ENCODE results near the gene FBXW2.

FBXW2 gene

DNA sequence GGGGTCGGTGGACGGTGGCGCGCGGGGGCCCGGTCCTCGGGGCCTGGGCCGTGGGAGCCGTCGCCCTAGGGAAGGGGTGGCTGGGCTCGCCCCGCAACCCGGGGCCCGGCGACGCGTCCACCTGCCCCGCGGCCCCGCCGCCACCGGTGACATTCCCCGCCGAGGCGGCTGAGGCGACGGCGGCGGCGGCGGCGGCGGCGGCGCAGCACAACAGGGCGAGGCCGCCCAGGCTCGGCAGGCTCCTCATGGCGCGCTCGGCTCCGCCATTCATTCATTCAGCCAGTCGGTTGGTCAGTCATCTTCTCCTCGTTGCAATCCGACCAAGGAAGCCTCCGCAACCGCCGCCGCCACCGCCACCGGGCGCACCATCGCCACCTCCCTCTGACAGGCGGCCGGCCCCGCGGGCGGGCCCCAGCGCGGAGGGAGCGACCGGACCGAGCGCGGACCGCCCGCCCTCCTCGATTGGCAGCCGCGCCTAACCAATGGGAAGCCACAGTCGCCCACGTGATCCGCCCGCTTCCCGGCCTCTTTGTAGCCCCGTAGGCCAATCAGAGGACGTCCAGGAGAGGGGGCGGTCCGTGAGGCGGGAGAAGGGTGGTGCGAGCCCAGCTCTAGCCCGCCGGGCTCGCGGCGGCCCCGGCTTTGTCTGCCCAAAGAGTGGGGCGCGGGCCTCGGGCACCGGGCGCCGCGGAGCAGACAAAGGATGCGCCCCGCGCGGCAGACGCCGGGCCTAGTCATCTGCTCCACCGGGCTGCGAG lies 78.9 kb downstream of the FBXW2 start, which contains the start of gene MEGF9:
MEGF9 (minus strand) TSS at position 383 of the 758 bp plus-strand sequence; CDS start at position 271, 112 bp downstream.
- TF ChIP-seq, protein P1, sequence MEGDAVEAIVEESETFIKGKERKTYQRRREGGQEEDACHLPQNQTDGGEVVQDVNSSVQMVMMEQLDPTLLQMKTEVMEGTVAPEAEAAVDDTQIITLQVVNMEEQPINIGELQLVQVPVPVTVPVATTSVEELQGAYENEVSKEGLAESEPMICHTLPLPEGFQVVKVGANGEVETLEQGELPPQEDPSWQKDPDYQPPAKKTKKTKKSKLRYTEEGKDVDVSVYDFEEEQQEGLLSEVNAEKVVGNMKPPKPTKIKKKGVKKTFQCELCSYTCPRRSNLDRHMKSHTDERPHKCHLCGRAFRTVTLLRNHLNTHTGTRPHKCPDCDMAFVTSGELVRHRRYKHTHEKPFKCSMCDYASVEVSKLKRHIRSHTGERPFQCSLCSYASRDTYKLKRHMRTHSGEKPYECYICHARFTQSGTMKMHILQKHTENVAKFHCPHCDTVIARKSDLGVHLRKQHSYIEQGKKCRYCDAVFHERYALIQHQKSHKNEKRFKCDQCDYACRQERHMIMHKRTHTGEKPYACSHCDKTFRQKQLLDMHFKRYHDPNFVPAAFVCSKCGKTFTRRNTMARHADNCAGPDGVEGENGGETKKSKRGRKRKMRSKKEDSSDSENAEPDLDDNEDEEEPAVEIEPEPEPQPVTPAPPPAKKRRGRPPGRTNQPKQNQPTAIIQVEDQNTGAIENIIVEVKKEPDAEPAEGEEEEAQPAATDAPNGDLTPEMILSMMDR (IDR thresholded peaks at IDR 0.05), result peak; percentile 67
- Histone ChIP-seq H3K4me3 (ENCODE audit: low read depth in 1 of 2, low read length in 1 of 2) (peak within 1 kb of the TSS; percentile 87 to 95), H3K9me3 (no peaks in the 10 kb centered on the region), H3K36me3 (peaks cover 9% of the 10 kb centered on the region), H3K27ac (peak within 1 kb of the TSS; percentile 93), H3K27me3 (no peaks in the 10 kb centered on the region), H3K4me1 (ENCODE audit: control insufficient read depth in 1 of 2, insufficient read depth in 1 of 2, low read depth in 1 of 2, low read length in 1 of 2) (peaks cover 40 to 51% of the 10 kb centered on the region in 2 experiments)

DNA sequence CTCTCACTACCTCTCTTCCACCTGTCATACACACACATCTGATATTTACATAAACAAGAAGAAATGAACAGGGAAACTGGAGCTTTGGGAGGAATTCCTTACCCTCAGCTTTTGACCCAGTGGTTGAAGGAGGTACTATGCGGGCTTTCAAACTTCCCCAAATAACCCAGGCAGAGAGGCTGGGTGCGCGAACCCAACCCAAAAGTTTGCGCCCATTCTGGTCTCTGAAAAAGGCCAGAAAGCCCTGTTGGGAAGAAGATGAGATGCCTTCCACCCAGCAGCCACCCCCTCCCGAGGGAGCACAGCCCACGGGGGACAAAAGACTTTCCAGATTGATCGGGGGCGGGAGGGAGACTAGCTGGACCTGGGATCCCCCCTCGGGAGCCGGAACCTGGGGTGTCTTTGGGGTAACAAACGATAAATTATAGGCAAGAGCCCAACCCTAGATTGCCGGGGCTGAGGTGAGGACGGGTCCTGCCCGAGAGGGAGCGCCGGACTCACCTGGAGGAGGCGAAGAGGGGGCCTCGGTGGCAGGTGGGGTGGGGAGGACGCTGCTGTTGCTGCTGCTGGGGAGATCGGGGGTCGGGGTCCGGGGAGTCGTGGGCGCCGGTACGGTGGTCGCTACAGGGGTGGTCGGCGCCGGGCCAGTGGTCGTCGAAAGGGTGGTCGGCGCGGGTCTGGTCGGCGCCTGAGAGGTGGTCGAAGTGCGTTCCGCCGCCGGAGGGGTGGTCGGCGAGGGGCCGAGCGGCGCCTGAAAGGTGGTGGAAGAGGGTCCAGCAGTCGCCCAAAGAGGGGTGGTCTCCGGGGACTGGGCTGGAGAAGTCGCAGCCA lies 79.7 kb downstream of the FBXW2 start:
- Histone ChIP-seq H3K9me3 (no peaks in the 10 kb centered on the region), H3K36me3 (peaks cover 15% of the 10 kb centered on the region), H3K27ac (peak overlapping the region; percentile 93), H3K27me3 (no peaks in the 10 kb centered on the region), H3K4me3 (ENCODE audit: low read depth in 1 of 2, low read length in 1 of 2) (peak overlapping the region; percentile 87 to 95), H3K4me1 (ENCODE audit: control insufficient read depth in 1 of 2, insufficient read depth in 1 of 2, low read depth in 1 of 2, low read length in 1 of 2) (peaks cover 48 to 59% of the 10 kb centered on the region in 2 experiments)
- TF ChIP-seq, protein P1 (IDR thresholded peaks at IDR 0.05), result peak; percentile 71

DNA sequence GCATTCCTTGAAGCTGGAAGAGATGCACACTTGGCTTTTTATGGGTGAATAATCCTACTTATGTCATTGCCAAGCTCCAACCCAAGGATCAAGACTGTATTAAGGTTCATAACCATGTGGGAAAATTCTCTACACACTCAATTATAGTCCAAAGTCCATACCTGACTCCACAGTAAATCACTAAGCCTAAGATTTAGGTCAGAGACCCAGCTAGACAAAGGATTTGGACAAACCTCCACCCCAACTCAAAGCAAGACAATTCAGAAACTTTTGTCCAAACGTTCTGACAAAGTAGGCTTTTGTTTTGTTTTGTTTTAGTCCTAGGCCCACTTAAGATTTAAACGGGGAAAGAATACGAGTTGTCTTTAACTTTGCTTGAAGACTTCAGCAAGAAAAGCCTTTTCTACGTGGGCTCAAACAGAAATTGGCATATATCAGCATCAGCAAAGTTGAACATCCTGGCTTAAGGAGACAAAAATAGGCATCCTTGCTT lies 80.6 kb downstream of the FBXW2 start:
- Histone ChIP-seq H3K4me1 (ENCODE audit: control insufficient read depth in 1 of 2, insufficient read depth in 1 of 2, low read depth in 1 of 2, low read length in 1 of 2) (peaks cover 57 to 68% of the 10 kb centered on the region in 2 experiments), H3K9me3 (no peaks in the 10 kb centered on the region), H3K36me3 (peaks cover 24% of the 10 kb centered on the region), H3K4me3 (ENCODE audit: low read depth in 1 of 2, low read length in 1 of 2) (peak overlapping the region; percentile 87 to 95), H3K27ac (peak overlapping the region; percentile 93), H3K27me3 (no peaks in the 10 kb centered on the region)
- TF ChIP-seq, protein P1 (IDR thresholded peaks at IDR 0.05), result no peak

DNA sequence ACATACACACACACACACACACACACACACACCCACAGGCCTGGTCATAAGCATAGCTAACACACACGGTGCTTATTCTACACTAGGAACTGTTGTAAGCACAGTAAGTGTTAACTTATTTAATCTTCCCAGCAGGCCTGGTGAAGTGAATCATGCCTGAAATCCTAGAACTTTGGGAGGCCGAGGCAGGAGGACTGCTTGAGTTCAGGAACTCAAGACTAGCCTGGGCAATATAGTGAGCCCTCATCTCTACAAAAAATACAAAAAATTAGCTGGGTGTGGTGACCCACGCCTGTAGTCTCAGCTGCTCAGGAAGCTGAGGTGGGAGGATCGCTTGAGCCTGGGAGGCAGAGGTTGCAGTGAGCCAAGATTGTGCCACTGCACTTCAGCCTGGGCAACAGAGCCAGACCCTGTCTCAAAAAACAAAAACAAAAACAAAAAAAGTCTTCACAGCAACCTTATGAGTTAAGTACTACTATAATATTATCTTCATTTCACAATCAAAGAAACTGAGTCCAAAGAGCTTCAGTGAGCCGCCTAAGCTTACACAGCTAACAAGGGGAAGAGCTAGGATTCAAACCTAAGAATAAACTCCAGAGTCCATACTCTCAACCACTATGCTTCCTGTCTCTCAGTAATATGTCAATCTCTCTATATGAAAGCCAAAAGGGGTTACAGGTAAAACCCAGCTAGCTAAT lies 81.2 kb downstream of the FBXW2 start:
- TF ChIP-seq, protein P1 (IDR thresholded peaks at IDR 0.05), result no peak
- Histone ChIP-seq H3K27ac (peak overlapping the region; percentile 93), H3K4me3 (ENCODE audit: low read depth in 1 of 2, low read length in 1 of 2) (peak overlapping the region; percentile 87 to 95), H3K27me3 (no peaks in the 10 kb centered on the region), H3K36me3 (peaks cover 30% of the 10 kb centered on the region), H3K4me1 (ENCODE audit: control insufficient read depth in 1 of 2, insufficient read depth in 1 of 2, low read depth in 1 of 2, low read length in 1 of 2) (peaks cover 60 to 74% of the 10 kb centered on the region in 2 experiments), H3K9me3 (no peaks in the 10 kb centered on the region)

DNA sequence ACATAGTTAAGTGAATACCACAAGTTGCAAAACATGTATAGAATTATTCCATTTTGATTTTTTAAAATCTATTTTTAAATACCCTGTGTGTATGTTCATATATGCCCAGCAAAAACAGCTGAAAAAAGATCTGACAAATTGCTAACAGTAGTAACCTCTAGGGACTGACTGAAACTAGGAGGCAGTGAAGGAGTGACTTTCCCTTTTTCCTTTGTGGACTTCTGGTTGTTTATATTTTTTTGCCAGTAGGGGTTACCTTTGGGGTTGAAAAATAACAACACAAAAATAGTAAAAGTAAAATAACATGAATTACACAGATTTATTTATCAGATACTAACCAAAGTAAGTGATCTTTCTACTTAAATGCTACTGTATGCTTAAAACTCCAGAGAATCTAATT lies 81.9 kb downstream of the FBXW2 start:
- Histone ChIP-seq H3K27ac (peak overlapping the region; percentile 93), H3K36me3 (peaks cover 37% of the 10 kb centered on the region), H3K4me1 (ENCODE audit: control insufficient read depth in 1 of 2, insufficient read depth in 1 of 2, low read depth in 1 of 2, low read length in 1 of 2) (peaks cover 62 to 80% of the 10 kb centered on the region in 2 experiments), H3K4me3 (ENCODE audit: low read depth in 1 of 2, low read length in 1 of 2) (peak overlapping the region; percentile 87 to 95), H3K27me3 (no peaks in the 10 kb centered on the region), H3K9me3 (no peaks in the 10 kb centered on the region)
- TF ChIP-seq, protein P1 (IDR thresholded peaks at IDR 0.05), result no peak

All from neutrophil (primary cell).